Astrocyte (in vitro differentiated cells and primary cell): Measurements from ENCODE around the gene ZNF467.

Source experiments
- CTCF ChIP-seq: IDR thresholded peaks from 2 replicates; pipeline ENCODE4 v1.5.1; 2011; ENCODE audit warnings: low read depth, mild to moderate bottlenecking, inconsistent platforms, low read length, moderate library complexity; ENCODE audit not compliant: insufficient read depth
- EZH2 ChIP-seq: IDR thresholded peaks from 2 replicates; pipeline ENCODE4 v1.6.1; 2012; ENCODE audit warnings: mild to moderate bottlenecking, low read length, inconsistent platforms; ENCODE audit not compliant: insufficient read depth

- TF ChIP-seq CTCF (no peak), EZH2 (no peak)
Observed at GRCh38 chr7:149751043-149751775, 22.2 kb downstream of the ZNF467 start.
